GM21381 (cell line): ENCODE data around the gene ATG7.
"Not testable (repeated sequence)": the region's sequence is repeated elsewhere in the genome, so short reads cannot be mapped to it uniquely, and the experiment has no call there.

Experiments
- ATAC-seq: cut with Tn5 transposase; IDR thresholded peaks from one replicate; pipeline ENCODE4 v1.9.1; 2021; ENCODE audit warnings: mild to moderate bottlenecking, moderate library complexity; ENCODE audit not compliant: unreplicated experiment

The ATG7 gene

GRCh38 chr3:11560746-11561145, 288.5 kb downstream of the ATG7 start:
- ATAC-seq, result no peak

GRCh38 chr3:11562277-11562881, 290.2 kb downstream of the ATG7 start:
- ATAC-seq, result no peak

- ATAC-seq, result no peak
These were observed 291.1 kb downstream of the ATG7 start for GRCh38 chr3:11563159-11563864.

- ATAC-seq, result no peak
These were observed 291.6 kb downstream of the ATG7 start for GRCh38 chr3:11563865-11564185.

- no peak for ATAC-seq
These were observed 292.4 kb downstream of the ATG7 start for GRCh38 chr3:11564577-11565001.

- ATAC-seq, result no peak
These were observed 292.9 kb downstream of the ATG7 start for GRCh38 chr3:11565072-11565471.

GRCh38 chr3:11565492-11565891, 293.3 kb downstream of the ATG7 start:
- ATAC-seq, result no peak

- no peak for ATAC-seq
These were observed 293.7 kb downstream of the ATG7 start for GRCh38 chr3:11565932-11566331.

- no peak for ATAC-seq
These were observed 294.3 kb downstream of the ATG7 start for GRCh38 chr3:11566478-11566877.

- no peak for ATAC-seq
These were observed 294.7 kb downstream of the ATG7 start for GRCh38 chr3:11566916-11567315.

- no peak for ATAC-seq
These were observed 295.6 kb downstream of the ATG7 start for GRCh38 chr3:11567516-11568467.

- no peak for ATAC-seq
These were observed 296.4 kb downstream of the ATG7 start for GRCh38 chr3:11568503-11569155.

GRCh38 chr3:11569156-11569741, 297.1 kb downstream of the ATG7 start:
- no peak for ATAC-seq

- no peak for ATAC-seq
These were observed 298.1 kb downstream of the ATG7 start for GRCh38 chr3:11570251-11570650.

GRCh38 chr3:11570789-11571495, 298.7 kb downstream of the ATG7 start:
- no peak for ATAC-seq

GRCh38 chr3:11572660-11573059, 300.5 kb downstream of the ATG7 start:
- not testable (repeated sequence) for ATAC-seq

- no peak for ATAC-seq
These were observed 302.9 kb downstream of the ATG7 start for GRCh38 chr3:11574981-11575669.

GRCh38 chr3:11575677-11576076, 303.5 kb downstream of the ATG7 start:
- no peak for ATAC-seq

- ATAC-seq, result no peak
These were observed 304.3 kb downstream of the ATG7 start for GRCh38 chr3:11576453-11576852.

GRCh38 chr3:11578169-11578568, 306.0 kb downstream of the ATG7 start:
- no peak for ATAC-seq
